Adipose tissue (tissue), 3 donors: ENCODE data around the gene ASCL5. TPM values are rescaled to one million over a fixed set of nuclear protein-coding genes. Genes with fewer than 3 reads are reported as not detected.

ENCODE experiments used
- H3K27ac ChIP-seq: one replicate; pipeline ENCODE4 v1.5.1; 2013; ENCODE audit warnings: low read depth, low read length
- WGBS, 3 donors: extraction: QIAGEN DNeasy Blood & Tissue Kit; methylation state at CpG; one replicate each; pipeline ENCODE4 v1.1.7; 2013; 5-methylcytosine and 5-hydroxymethylcytosine counted together
- polyA plus RNA-seq, 3 donors: library from polyadenylated mRNA; stranded (reverse); fragments of 200-250 nt; gene quantifications; one replicate each; pipeline ENCODE4 v1.2.3, GENCODE V29; 2013
- donor health status: healthy with polysubstance abuse.
- donor health status: Bipolar disorder and iron deficiency.
- donor health status: healthy.

Gene ASCL5
- polyA plus RNA-seq, 3 donors = 0.76 TPM; not detected in 2

DNA sequence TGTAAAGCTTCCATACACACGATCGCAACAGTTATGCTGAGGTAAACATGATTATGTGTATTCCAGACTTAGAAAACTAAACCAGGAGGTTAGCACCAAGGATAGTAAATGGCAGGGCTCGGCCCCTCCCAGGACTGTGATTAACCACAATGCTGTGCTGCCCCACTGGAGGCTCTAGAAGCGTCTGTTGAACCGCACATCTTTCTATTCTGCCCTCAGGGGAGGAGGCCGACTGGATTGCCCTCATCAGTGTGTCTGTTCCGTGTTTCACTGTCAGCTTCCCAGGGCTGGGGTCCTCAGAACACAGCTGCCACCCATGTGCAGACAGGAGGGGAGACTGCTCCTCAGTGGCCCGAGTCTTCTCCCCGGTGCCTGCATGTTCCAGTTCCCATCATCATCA, 12.8 kb upstream of the ASCL5 start:
- H3K27ac ChIP-seq = no peak overlapping the region
- WGBS, 3 donors = 89 to 95% (median 93%) methylated on average over 9 of the region's 9 CpGs

DNA sequence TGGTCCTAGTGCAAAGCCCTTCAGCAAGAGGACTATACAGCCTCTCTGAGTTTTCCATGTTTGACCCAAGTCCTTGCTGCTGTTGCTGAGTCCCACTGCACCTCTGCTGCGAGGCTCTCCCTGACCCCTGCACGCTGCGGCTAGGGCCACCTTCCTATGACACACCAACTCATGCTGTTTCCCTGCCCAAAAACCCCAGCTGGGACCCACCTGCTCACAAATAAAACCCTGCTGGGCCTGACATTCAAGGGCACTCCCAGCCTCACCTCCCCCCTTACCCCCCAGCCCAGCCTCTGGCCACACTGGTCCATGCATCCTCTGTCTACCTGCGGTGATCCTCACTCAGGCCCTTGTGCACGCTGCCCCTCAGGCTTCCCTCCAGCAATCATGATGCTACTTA, 12.3 kb upstream of the ASCL5 start:
- WGBS, 3 donors = 97 to 99% (median 99%) methylated on average over 5 of the region's 5 CpGs

DNA sequence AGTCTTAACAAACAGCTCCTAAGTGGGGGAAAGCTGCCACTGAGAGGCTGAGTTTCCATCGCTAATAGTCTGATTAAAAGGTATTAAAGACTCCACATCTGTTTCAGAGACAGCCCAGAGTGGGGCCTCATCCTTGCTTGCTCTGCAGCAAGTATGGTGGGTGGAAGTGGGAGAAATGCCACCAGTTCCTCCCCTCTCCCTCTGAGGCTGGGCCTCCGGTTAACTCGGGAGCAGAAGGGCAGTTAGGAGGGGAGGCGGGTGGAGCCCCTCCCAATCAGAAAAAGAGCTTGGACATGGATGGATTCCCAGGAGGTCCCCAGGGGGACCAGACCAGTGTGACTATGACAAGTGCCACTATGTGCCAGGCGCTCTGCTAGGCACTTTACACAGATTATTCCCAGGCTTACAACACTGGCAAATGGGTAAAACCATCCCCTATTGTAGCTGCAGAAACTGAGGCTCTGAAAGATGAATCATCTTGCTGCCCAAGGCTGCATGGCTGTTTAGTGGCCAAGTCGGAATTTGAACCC, 11.4 kb upstream of the ASCL5 start:
- H3K27ac ChIP-seq = no peak overlapping the region
- WGBS, 3 donors = 73 to 81% (median 77%) methylated on average over 6 of the region's 6 CpGs

More for the DNA sequence above, 12.3 kb upstream of the ASCL5 start:
- no peak overlapping the region for H3K27ac ChIP-seq

DNA sequence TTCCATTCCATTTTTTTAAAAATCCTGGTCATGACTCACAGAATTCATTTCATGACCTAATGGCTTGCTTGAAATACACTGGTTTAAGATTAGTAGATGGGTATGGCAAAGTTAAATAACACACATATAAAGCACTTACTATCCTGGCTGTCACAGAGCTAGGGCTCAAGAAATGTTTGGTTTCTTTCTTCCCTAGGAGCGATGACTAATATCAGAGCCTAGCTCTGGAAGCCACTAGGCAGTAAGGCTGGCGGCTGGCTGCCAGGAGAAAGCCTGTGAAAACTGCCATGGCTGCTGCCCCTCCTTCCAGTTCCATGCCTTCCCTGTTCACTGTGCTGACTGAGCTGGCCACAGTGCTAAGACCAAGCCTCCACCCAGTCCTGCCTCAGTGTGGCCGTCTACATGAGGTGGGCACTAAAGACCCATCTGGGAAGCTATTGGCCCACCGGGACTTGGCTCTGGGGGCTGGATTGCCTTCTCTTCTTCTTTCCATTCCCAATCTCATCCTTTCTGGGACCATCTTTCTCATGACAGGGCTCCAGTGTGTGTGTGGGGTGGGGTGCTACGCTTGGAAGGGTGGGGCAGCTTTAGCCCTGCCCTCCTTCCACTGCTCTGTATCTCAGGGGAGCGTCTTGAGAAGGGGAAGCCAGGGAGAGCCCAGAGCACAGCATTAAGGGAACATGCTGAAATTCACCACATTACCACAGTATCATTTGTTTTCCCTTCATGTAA, 10.8 kb upstream of the ASCL5 start:
- no peak overlapping the region for H3K27ac ChIP-seq
- 66 to 76% (median 68%) methylated on average over 6 of the region's 6 CpGs for WGBS, 3 donors

DNA sequence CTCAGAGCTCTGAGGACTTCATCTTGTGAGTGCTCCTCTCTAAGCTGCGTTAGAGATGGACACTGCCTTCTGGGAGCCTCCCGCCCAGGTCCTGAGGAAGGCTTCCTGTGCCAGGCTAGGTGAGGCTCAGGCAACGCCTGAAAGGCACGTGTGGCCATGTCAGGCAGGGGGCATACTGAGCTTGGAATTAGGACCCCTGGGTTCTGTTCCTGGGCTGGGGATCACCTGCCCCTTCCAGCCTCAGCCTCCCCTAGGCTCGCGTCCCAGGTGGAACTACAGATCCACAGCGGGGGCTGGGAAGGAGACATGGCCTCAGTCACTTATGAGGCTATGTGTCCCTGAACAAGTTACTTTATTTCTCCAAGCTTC, 10.0 kb upstream of the ASCL5 start:
- WGBS, 3 donors = 88 to 94% (median 91%) methylated on average over 7 of the region's 7 CpGs
- no peak overlapping the region for H3K27ac ChIP-seq

DNA sequence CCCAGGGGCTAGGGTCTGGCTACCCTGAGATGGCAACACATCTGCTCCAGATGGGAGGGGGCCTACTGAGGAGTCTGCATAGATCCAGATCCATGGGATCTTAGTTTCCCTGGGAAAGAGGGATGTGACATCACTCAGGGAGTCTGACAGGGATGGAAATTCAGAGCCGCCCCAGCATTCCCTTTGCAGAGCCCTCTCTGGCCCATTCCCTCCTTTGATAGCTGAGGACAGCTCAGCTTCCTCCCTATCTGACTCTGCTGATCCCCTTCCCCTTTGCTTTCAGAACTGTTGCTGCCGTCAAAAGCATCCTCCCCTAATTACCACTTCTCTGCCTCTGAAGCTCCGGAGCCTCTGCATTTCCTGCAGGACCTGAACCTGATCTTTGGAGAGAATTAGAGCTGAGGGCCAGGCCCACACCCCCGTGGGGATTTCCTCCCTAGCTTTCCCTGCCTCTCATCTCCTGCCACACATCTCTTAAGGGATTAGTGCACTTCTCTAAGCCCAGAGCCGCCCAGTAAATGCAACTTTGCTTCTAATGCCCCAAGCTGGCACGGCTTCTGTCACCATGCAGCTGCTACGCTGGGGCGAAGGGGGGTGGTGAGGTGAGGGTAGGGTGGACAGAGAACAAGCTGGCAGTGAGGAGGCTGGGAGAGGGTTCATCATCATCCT, 9.5 kb upstream of the ASCL5 start:
- H3K27ac ChIP-seq = no peak overlapping the region
- 82 to 83% (median 82%) methylated on average over 8 of the region's 8 CpGs for WGBS, 3 donors

DNA sequence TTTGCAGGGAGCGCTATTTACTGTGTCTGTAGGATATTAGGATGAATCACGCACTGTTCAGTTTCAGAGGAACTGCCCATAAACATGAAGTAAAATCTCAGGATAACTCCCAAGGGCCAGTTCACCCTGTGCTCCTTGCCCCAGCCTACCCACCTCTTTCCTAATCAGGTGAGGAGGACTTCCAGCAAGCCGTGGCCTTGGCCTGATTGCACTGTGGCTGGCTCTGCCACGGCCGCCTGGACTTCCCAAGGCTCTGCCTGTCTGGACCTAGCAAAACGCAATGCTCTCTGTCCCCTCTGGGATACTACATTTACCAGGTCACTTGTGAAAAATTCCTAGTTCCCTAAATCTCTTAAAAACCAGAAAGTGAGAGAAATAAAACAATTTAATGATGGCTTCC, 7.4 kb upstream of the ASCL5 start:
- WGBS, 3 donors = 61 to 93% (median 91%) methylated on average over 6 of the region's 6 CpGs

DNA sequence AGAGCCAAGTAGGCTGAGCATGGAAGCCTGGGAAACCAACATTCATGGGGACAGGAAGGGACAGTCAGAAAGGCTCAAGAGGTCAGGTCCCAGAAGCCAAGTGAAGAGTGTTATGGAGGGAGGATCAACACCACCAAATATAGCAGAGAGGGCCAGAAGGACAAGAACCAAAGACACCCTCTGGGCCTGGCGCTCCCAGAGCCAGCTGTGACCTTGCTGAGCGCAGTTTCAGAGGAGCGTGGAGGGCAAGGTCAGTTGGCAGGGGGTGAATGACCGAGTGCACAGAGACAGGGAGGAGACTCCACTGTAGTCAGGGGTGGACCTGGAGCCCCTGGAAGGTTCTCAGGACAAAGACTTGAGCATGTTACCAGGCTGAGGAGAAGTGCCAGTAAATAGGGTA, 4.4 kb upstream of the ASCL5 start:
- H3K27ac ChIP-seq = no peak overlapping the region
- WGBS, 3 donors = 40 to 81% (median 76%) methylated on average over 4 of the region's 4 CpGs

More for the DNA sequence above, 7.4 kb upstream of the ASCL5 start:
- H3K27ac ChIP-seq = no peak overlapping the region

DNA sequence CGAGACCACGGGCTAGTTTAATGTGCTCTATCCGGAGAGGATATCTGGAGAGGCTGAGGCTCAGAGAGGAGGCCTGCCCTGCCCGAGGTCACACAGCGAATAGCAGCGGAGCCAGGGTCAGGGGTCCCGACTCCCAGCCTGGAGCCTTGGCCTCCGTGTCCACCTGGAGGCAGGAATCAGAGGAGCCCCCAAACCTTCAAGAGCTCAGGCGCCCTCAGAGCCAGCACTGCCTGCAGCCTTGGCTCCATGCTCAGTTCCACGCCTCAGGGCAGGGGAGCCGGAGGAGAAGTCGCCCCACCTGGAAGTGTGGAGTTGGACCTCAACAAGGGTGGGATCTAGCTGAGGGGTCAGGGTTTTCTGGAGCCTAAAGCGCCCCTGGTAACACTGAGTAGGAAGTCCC, 2.0 kb upstream of the ASCL5 start:
- no peak overlapping the region for H3K27ac ChIP-seq
- 95 to 96% (median 96%) methylated on average over 13 of the region's 13 CpGs for WGBS, 3 donors

DNA sequence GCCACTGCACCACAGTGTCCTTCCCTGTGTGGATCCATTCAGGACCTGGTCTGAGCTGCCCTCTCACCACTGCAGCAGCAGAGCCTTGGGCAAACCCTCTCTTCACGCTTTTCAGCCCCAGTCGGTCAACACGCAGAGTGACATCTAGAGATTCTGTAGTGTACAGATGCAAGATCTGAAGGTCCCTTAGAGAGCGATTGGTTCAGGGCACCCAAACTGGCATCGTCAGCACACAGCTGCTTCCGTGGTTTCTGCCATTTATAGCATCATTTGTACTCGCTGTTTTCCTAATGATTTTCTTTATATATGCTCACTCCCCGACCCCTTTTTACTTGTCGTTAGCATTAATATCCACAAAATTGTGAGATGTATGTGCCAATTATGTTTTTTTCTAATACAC, 1.5 kb upstream of the ASCL5 start:
- 52 to 91% (median 84%) methylated on average over 9 of the region's 9 CpGs for WGBS, 3 donors

DNA sequence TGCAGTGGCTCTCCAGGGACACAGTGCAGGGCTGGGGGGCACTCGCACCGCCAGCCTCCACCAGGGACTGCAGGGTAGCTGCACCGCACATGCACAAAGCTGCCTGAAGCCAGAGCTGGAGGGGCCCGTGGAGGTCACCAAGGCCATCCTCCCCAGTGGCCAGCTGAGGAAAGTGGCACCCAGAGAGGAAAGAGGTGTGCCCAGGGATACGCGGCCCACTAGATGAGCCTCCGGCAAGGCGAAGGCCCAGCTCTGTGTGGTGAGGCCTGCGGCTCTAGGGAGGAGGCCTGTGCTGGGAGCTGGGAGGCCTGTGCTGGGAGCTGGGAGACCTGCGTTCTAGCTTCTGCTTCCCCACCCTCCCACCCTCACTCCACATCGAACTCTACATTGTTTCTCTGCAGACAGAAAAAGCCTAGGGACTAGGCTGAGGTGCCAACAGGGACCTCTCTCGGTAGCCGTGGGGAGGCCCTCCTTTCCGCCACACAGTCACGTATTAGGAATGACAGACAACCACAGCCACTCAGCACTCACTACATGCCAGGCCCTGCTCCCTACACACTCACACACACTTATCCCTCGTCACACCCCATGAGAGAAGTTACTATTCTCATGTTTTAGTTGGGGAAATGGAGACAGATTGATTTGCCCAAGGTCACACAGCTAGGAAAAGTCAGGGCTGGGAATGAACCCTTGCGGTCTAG, 921 bp upstream of the ASCL5 start:
- H3K27ac ChIP-seq = no peak overlapping the region
- WGBS, 3 donors = 44 to 93% (median 91%) methylated on average over 16 to 17 of the region's 17 CpGs

More for the DNA sequence above, 1.5 kb upstream of the ASCL5 start:
- H3K27ac ChIP-seq = no peak overlapping the region

DNA sequence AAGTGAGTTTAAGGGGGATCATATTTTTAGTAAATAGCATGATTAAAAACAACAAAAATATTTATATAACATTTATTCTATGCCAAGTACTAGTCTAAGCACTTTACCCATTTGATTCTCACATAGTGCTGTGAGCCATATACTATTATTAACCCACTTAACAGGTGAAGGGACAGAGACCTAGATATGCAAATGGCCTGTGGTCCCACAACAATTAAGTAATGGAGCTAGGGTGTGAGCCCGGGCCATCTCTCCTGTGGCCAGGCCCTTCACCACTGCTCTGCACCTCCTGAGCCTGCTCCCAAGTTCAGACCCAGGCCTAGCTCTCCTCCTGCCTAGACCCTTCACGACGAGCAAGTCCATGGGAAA, 537 bp downstream of the ASCL5 start:
- WGBS, 3 donors = 34 to 82% (median 74%) methylated on average over 3 of the region's 3 CpGs
- H3K27ac ChIP-seq = no peak overlapping the region

DNA sequence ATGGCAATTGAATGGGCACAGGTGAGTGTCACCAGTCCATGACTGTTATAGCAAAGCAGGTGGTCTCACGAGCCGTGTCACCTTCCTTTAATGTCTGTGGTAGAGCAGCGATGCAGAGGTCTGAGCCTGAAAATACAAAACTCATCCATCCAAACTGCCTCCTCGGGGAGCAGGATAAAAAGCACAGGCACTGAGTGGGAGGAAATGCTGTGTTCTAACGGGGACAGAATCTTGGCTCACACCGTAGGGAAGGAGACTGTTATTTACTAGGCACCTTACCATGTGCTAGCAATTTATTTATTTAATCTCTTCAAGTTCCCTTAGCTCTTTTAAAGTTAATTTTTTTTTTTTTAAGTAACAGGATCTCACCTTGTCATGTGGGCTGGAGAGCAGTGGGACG, 1.2 kb downstream of the ASCL5 start:
- WGBS, 3 donors = 43 to 58% (median 56%) methylated on average over 7 of the region's 7 CpGs
- H3K27ac ChIP-seq = no peak overlapping the region

DNA sequence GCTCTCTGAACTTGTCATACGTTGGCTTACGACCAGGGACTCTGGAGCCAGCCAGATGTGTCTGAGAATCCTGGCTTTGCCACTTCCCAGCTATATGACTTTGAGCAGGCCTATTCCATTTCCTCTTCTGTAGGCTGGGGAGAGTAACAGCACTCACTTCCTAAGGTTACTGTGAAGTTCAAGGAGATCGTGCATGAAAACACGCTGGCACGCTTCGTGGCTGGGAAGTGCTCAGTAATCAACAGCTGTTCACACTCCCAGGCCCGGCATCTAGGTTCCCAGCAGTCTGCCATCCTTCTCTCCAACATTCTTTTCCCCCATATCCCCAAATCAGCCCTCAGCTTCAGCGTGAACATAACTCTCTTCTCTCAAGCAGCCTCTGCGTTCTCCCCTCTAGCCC, 2.0 kb downstream of the ASCL5 start:
- H3K27ac ChIP-seq = no peak overlapping the region
- WGBS, 3 donors = 38 to 79% (median 77%) methylated on average over 9 of the region's 9 CpGs

DNA sequence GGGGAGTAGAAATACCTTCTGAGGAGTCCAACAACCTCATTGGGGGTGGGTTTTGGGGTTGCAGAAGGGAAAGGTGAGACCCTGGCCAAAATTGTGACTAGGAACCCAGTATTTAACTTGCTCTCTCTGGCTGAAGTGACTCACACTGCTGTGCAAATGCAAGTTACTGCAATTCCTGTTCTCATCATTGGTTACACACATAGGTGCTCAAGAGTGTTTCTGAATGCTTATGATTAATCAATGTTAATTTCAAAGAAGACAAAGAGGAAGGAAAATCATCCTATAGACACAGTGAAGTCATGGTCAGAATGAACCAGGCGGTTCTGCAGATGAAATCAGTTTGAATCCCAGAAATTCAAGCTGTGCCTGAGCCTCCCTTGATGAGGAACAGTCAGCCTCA, 3.1 kb downstream of the ASCL5 start:
- WGBS, 3 donors = 90 to 100% (median 95%) methylated on average over 1 of the region's 1 CpG
- no peak overlapping the region for H3K27ac ChIP-seq

DNA sequence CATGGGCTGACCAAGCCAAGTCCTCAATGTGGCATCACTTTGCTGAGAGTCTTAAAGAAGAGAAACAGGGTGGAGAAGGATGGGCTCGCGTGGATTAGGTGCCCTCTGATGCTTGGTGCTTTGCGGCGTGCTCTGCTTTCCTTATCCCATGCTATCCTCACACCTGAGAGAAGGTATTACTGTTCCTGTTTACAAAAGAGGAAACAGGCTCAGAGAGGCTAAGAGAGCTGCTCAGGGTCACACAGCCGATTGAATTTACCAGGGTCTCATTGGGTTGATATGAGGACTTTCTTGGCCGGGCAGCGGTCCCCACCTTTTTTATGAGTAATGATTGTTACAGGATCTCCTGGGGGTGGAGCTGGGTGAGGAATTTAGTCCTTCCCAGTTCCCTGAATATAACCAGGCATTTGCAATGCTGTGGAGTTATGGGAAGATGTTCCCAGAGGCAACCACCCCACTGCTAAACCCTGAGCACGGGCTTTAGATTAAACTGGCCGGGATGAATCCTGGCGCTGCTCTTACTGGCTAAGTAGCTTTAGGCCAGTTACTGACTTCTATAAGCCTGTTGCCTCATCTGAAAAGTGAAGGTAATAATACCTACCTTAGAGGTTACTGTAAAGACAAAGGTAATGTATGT, 4.5 kb downstream of the ASCL5 start:
- no peak overlapping the region for H3K27ac ChIP-seq
- 88 to 93% (median 90%) methylated on average over 10 of the region's 10 CpGs for WGBS, 3 donors

DNA sequence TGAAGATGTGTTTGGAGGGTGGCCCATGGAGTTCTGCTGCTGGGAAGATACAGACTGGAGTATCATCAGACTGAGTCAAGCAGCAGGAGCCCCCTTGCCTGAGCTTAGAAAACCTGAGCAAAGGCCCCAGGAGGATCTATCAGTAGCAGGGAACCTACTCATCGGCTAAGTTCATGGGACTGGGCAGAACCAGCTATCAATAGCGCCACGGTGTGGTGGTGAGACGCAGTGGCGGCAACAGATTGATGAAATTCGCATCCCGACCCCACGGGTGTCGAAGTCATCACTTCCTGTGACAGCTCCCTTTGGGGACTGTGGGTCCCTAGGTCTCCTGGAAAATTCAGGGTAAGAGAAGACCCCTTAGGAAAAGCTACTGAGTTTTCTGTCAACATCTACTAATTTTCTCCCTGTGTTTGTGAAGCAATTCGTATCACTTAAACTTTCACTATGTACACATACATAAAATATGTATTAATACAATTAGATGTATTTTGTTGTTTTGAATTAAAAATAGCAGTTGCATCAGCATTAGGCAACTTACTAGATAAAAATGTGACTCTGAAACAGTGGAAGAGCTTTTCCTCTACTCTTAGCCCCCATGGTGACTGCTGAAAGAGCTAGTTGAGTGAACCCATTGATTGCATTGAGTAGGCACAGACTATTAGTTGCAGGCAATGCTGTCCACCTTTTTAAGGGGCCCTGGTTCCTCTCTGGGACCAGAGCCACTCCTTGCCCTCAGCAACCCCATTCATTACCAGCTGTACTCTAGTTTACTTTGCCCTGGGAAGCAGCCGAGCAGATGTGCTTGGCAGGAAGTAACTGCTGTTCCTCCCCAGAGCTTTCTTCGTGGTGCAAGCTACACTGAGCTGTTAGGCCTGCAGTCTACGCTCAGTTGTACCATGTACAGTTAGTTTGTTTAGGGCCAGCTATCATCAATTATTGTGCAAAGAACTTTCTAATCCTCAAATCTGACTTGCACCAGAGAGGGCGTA, 7.5 kb downstream of the ASCL5 start:
- H3K27ac ChIP-seq = no peak overlapping the region
- 31 to 41% (median 31%) methylated on average over 14 of the region's 14 CpGs for WGBS, 3 donors

DNA sequence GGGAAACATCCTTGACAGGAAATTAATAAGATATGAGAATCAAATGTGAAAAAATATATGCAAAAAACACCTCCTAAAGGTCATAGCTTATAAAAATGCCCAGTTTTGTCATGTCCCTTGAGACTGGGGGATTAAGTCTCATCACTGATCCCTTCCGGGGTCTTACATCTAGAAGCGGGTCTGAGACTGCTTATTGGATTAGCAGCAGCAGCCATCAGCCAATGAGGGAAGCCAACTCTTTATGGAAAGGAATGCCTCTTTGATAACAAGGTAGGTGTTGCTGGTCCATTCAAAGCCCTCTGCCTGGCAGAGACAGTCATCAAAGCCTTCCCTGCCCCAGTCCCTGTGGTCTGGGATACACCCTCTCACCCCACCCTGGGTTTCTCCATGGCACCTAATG, 10.9 kb downstream of the ASCL5 start:
- no peak overlapping the region for H3K27ac ChIP-seq
- WGBS, 3 donors = 85 to 96% (median 94%) methylated on average over 2 of the region's 2 CpGs
